GM18498 (cell line): ENCODE measurements around the gene ARR3.
"Not testable (repeated sequence)": the region's sequence is repeated elsewhere in the genome, so short reads cannot be mapped to it uniquely, and the experiment has no call there.

Experiments used
- ATAC-seq: cut with Tn5 transposase; IDR thresholded peaks from one replicate; pipeline ENCODE4 v1.9.1; 2021; ENCODE audit warnings: mild to moderate bottlenecking, moderate library complexity; ENCODE audit not compliant: unreplicated experiment

ARR3 gene

DNA sequence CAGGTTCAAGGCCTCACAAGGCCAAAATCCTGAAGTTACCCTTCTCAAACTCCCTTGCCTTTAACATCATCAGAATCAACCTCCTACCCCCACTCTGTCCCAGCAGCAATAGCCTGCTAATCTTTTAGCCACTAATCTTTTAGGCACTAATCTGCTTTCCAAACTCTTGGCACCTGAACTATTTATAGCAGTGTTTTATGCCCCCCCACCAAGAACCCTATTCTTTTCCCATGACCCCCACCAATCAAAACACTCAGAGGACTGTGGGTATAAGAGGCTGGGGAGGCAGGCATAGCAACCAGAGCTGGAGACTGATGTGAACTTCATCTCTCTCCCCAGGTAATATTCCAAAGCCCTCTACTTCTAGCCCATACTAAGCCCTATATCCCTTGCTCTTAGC lies at the start of gene ARR3:
ARR3 (plus strand) TSS at position 301 of the 400 bp plus-strand sequence. CDS start 1,052 bp downstream, outside the sequence.
- no peak for ATAC-seq

DNA sequence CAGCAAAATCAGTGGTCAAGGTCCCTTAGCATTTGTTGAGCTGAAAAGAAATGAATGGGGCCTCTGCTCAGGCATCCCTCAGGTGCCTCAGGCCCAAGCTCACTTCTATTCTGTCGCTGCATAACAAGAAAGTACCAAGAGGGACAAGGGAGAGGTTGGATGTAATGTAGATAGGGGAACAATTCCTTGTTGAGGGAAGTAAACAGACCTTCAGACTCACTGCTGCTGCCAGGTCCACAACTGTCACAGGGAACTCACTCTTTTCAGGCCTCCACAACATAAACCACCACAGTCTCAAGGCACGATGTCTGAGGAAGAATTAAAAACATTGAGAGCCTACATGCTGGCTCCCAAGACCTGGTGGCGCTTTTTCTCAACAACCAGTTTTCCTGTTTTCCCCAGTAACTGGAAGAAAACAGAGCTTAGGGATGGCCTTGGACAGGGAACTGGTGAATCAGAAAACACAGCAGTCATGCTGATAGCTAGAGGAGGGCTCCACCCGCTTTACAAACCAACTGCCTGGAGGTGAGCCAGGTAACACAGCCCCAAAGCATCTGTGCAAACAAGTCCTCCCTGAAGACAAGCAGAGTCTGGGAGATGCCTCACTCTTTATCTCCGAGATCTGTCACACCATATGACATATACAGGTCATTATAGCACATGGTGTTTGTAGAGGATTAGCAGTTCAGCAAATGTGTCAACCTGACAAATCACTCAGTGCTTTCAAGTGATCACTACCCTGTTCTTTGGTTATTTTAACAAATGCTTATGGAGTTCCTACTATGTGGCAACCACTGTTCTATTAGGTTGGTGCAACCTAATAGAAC lies 48.0 kb upstream of the ARR3 start:
- ATAC-seq: no peak

DNA sequence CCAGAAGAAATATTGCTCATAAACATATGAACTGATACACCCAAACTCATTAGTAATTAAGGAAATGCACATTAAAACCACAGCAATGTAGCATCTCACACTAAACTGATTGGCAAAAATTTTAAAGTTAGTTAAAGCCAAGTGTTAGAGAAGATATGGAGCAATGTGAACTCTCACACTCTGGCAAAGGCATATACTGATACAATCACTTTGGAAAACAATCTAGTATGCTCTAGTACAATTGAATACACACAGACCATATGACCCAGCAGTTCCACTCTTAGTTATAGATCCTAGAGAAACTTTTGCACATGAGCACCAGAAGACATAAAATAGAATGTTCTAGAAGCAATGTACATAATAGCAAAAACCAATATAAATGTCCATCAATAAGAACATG lies 42.1 kb upstream of the ARR3 start:
- ATAC-seq: no peak

DNA sequence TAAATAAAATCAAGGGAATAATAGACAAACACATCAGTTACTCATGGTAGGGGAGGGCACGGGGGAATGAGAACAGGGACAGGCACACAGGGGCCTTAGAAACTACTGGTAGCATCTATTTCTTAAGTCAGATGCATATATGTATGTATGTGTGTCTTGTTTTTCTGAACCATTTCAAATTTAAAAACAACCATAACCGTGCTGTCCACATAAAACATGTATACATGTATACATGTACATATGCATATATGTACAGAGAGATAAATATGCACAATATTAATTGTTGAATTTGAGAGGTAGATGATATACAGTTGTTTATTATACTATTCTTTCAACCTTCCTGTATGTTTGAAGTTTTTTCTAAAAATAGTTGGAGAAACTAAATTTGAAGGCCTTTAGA lies 41.4 kb upstream of the ARR3 start:
- no peak for ATAC-seq

DNA sequence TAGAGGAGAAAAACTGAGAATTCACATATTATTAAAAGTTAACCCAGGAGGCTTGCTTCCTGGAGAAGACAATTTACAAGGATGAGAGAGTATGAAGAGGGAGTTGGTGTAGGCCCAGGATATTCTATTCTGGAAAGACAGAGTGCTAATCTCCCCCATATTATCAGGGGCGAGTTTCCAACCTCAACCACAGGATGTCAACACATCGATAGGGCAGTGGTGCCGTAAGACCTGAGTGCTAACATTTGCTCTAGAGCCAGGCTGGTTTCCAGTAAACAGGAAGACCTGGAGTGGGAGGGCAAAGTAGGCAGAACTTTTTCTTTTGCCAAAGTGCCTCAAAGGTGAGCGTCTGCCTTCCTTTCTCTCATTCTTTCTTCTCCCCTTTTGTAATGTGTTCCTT lies 36.5 kb upstream of the ARR3 start:
- ATAC-seq: no peak

DNA sequence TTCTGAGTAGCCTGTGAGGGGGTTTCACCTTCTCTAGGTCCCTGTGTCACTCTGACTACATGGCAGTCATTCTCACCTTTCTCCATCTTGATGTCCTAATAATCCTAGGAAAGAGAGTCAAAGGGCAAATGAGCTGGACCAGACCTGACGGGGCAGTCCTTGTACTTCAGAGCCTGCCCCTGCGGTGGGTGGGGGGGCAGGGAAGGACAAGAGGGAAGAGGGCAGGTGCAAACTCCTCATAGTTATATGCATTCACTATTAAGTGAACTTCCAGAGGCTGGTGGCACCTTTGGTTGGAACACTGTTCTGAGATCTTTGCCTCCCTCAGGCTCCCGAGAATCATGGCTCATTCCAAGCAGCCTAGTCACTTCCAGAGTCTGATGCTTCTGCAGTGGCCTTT lies 33.8 kb upstream of the ARR3 start, which contains the start of gene AWAT1:
AWAT1 (plus strand) TSS at position 301 of the 400 bp plus-strand sequence; CDS start at position 342, 41 bp downstream.
- ATAC-seq: no peak

DNA sequence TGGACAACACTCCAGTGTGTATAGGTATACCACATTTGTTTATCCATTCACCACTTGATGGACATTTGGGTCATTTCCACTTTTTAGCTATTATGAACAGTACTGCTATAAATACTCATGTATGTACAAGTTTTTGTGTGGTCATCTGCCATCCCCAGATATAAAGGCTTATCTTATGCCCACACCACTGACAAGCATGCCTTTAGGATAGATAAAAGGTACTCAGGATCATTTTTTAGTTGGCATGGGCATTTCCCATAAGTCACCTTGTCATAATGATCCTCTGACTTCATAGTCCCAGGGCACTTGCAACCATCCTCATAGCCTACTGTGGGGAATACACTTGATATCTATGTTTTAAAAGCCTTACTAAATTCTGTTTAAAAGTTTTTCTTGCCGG lies 27.4 kb upstream of the ARR3 start:
- ATAC-seq: no peak

DNA sequence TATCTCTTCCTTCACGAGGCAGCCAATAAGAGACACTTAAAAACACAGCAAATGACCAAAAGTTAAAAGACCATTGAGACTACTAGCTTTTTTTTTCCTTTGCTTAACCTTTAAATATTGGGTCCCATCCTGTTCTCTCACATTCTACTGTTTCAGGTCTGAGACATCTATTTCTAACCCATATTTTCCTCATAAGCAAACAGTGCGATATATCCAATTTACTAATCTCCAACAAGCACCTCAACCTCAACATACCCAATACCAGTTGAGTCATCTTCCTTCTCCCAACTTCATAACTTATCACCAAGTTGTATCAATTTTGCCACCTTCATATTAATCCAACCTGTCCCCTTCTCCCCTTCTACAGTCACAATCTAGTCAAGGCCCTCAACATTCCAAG lies 26.6 kb upstream of the ARR3 start:
- ATAC-seq: no peak

DNA sequence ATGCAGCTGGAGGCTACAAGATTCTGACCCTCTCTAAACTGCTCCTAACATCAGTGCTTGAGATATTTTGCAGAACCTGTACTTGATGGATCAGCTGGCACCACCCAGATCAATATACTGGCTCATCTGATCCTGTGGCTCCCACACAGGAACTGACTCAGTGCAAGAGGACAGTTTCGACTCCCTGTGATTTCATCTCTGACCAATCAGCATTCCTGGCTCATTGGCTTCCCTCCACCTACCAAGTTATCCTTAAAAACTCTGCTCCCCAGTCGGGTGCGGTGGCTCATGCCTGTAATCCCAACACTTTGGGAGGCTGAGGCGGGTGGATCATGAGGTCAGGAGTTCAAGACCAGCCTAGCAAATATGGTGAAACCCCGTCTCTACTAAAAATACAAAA lies 24.5 kb upstream of the ARR3 start:
- ATAC-seq: not testable (repeated sequence)

DNA sequence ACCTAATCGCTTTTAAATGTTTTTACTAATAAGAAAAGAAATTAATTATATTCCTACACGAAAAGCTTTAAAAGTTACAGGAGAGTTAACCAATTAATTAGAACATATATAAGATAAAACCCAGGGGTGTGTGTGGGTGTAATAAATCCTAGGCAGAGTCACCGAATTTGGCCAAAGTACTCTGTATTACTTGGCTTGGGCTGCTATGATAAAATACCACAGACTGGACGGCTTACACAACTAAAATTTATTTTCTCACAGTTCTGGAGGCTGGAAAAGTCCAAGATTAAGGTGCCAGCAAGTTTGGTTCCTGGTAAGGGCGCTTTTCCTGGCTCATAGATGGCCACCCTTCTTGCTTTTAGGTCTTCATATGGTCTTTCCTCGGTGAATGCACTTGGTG lies 23.3 kb upstream of the ARR3 start:
- ATAC-seq: no peak

DNA sequence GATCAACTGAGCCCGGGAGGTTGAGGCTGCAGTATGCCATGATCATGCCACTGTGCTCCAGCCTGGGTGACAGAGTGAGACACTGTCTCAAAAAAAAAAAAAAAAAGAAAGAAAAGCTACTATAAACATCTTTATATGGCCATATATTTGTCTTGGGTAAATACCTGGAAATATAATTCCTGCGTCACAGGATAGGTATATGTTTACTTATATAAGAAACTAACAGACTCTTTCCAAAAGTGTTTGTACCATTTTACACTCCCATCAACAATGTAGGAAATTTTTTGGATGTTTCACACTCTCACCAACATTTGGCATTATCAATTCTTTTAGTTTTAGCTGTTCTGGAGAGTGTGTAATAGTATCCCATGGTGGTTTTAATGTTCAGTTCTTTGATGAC lies 20.9 kb upstream of the ARR3 start:
- no peak for ATAC-seq

DNA sequence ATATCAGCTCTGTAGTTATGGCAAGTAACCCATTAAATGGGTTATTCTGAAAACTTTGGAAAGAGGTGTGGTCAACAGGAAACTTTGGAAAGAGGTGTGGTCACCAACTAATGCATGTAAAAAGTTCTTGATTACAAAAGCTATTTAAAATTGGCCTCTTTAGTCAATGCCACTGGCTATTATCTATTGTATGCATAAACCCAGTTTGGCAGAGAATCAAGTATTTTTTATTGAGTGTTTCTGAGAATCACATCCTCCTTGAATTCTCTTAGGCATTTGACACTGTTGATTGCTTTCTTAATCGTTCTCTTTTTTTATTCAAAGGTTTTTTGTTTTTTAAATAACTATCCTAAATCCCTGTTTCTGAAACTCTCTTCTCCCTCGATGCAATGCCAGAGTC lies 15.6 kb upstream of the ARR3 start:
- ATAC-seq: no peak

DNA sequence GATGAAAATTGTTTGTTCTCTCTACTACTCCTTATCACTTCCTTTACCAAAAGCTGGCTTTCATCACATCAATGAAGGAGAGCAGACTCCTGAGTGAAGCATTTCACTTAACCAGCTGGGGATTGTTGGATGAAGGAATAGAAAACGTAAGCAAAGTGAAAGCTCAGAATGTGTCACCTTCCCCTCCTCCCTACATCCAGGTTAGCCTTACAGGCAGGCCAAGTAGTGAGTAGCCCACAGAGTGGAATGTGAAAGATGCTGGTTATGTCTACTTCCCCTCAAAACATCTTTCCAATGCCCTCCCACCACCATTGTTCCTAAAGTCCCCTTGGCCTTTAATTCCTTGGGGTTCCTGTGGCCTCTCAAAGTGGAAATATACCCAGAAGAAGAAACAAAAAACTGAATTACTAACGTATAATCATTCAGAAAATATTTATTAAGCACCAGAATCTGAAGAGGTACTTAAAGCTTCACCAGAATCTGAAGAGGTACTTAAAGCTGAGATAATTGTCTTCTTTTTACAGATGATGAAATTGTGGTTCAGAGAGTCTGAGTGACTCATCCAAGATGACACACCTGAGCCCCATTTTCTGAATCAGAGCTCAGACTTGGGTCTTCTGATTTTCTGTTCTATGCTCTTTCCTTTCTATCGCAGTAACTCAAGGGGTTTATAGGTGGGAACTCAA lies 14.6 kb upstream of the ARR3 start:
- ATAC-seq: no peak

DNA sequence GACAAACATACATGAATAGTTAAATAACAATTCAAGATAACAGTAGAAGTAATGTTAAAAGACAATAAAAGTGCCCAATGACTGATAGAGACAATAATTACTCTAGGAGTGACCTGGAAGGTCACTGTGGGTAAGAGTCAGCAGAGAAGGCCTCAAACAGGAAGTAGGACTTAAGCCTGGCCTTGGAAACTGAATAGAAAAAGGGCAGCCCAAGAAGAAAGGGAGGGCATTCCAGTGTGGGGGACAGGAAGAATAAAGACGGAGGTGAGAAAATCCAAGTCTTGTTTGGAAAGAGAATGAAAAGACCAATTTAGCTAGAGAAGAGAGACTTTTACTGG lies 14.1 kb upstream of the ARR3 start:
- ATAC-seq: no peak

DNA sequence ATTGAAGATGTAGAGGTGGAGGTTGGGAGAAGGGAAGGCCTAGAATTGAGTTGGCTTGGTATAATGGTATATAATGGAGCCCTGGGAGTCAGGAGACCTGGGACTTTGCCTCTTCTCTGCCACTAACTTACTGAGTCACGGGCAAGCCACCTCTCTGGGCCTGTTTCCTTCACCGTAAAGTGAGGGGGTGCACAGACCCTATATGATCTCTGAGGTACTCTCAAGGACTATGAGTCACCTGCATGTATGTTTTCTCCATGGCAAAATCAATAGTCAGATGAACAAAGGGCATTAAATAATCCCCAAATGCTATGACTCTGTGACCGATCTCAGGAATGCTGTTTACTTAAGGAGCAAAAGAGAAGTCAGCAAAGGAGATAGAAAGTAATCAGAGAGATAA lies 13.2 kb upstream of the ARR3 start:
- no peak for ATAC-seq

DNA sequence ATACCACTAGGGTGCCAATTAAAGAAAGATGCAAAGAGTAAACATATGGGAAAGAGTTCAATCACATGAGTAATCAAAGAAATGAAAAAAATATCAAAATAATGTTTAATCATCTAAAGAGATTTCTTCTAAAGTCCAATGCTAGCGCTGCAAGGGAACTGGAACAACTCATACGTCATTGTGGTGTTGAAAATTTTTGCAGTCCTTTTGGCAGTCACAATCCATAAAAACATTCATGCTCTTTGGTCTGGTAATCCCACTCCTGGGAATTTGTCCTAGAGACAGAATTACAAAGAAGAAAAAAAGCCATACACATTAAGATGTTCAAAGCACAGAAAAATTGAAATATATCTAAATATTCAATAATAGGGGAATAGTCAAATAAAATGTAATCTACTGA lies 12.7 kb upstream of the ARR3 start:
- no peak for ATAC-seq

DNA sequence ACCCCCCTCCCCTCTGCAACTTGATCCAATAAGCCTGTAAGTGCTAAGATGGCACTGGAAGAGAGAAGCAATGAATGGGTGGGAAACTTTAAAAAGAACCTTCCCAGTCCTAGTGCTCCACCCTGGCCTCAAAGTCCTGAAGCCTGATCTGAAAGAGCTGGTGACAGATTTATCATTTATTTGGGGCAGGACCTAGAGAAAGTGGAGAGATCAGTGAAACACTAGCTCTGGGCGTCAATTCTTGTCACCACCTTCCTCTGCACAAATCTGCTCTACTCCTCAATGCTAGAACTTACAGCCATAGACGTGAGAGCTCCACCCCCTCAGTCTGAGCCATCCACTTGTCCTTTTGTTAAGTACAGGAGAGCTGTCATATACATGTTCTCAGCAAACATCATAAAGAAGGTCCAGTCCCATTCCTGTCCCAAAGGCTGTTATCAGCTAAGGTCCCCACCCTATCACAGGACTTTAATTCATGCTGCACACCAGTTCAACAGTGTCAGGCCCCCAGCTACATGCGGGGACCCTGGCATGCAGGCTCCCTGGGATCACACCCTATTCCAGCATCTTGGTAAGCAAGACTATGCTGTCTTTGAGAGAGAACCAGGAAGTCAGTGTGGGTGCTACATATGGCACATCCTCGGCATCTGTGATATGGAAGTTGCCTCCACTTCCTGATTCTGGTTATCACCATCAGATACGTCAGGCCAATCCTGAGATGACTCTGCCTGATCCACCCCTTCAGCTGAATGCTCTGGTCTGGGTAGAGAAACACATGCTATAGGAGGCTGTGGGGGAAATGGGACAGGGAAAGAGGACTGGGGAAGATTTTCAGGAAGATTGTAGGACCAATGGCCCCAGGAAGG lies 10.5 kb upstream of the ARR3 start:
- ATAC-seq: no peak

DNA sequence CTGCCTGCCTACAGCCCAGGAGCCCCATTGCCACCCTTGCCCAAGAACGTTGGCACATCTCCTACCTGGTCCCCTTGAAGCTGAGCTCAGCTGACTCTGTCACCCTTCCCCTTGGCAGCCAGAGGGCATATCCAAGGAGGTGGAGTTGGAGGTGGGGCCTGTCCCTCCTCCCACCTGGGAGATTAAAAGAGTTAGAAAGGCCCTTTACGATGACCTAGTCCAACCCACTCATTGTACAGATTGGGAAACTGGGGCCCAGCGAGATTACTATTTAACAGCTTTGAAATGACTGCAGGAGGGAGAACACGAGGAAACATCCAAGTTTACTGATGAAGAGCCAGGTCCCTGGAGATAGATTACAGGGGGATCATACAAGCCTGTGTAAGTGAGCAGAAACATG lies 8.0 kb upstream of the ARR3 start, which contains the start of gene P2RY4:
P2RY4 (minus strand) TSS at position 101 of the 400 bp plus-strand sequence. CDS start 580 bp downstream, outside the sequence.
- ATAC-seq: no peak

DNA sequence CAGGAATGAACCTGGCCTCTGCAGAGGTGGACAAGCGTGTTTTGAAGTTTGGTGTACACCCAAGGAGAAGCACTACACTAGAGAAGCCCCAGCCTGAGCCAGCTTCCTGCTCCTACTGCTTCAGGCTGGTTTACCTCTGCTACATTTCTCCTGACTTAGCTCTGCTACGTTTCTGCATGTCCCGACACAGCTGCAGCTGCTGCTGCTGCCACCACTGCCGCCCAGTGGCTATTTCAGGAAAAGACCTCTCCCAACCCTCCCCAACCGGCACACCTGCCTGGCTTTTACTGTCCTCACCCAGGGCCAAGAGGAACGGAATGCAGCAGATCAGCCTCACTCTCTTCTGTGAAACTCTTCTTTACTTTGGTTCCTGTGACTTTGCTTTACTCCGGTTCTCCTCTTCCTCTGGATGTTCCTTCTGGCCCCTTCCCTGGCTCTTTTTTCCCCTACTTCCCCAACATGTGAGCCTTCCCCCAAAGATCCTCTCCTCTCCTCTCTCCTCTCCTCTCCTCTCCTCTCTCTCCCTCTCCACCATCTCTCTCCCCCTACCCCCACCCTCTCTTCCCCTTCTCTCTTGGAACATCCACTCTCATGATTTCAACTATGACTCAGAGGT lies 5.1 kb upstream of the ARR3 start:
- no peak for ATAC-seq

DNA sequence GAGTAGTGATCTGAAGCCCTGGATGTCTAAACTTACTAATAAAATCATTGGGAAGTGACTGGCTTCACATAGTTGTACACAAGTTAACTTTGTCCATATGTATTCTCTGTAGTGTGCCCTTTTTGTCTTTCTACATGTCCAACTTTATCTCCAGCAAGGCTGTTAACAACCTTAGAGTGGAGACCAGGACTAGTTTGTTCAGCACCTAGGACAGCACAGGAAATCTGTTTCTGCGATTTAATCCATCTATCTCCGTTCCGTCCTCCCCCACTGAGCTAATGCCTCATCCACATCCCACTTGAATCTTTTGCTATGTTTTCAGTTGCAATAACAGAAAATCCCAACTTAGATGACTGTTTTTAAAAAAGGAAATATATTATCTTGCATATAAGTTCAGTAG lies 3.4 kb upstream of the ARR3 start:
- no peak for ATAC-seq

DNA sequence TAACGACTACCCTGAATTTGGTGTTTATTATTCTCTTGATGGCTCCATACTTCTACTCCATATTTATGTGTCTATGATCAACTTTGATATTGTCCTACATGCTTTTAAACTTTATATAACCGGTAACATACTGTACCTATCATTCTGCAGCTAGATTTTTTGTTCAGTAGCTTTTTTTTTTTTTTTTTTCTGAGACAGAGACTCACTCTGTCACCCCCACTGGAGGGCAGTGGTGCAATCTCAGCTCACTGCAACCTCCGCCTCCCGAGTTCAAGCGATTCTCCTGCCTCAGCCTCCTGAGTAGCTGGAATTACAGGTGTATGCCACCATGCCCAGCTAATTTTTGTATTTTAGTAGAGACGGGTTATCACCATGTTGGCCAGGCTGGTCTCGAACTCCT lies 5.9 kb downstream of the ARR3 start:
- ATAC-seq: not testable (repeated sequence)
